ENCODE measurements around the gene ADAM33.

The ADAM33 gene

DNA sequence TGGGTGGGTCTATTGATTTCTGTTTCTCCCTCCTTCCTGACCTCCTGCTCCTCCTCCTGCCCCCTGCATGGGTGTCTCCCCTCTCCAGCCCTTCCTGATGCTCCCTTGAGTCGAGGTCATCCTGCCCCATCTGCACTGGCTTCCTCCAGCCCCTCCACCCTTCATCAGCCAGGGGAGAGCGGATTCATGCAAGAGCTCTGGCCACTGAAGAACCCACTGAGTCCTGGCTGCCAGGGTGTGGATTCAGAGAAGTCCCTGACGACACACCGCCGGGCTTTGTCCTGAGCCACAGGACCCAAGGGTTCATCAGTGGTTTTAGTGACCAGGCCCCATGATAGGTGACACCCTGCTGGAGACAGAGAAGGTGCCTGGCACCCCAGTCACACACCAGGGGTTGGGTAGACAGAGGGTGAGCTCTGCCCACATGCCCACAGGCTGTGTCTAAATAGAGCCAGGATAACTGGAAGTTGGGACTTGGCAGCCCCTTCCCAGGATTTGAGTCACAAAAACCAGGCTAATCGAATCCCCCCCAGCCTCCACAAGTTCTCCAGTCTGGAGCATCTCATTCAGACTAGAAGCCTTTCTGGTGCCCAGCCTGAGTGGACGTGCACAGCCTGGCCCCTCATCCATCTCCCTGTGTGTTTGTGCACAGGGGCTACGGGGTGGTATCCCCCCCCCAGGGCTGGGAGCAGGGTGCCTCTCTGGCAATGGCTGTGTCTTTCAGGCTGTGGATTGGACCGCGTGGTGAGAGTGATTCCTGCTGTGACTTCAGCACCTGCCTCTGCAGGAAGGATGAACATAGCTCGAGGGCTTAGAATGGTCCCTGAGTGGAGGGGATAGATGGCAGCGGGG, 19.8 kb downstream of the ADAM33 start:
- no peak for DNase-seq

DNA sequence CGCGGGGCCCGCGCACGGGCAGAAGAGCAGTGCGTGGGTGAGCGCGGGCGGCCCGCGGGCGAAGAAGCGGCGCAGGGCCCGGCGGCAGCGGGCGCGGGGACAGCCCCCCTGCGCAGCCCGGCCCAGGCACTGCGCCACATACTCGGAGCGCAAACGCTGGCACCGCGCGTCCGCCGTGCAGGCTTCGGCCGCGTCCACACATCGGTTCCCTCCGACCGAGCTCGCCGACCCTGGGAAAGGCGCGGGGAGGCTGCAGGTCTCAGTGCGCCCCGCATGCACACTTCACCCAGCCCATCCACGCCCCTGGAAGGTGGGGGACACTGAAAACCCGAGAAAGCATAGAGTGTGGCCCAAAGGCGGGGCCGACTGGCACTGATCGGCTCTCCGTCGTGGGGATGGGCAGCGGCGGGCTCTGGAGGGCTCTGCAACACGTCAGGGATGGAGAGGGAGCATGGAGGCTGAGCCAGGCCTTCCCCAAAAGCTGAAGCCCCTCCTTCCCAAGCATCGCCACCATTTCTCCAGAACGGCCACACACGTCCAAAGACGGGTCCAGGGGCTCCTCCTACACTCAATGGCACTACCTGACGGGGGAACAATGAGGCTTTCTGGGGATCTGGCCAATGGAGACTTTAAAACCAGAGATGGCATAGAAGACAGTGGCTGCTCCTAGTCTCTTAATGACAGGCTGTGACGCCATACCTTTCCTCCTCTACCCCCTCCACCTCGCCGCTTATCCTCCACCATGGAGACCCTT, 20.6 kb downstream of the ADAM33 start:
- no peak for DNase-seq

GRCh38 chr20:3660262-3661059, 21.3 kb downstream of the ADAM33 start:
- DNase-seq = no peak

DNA sequence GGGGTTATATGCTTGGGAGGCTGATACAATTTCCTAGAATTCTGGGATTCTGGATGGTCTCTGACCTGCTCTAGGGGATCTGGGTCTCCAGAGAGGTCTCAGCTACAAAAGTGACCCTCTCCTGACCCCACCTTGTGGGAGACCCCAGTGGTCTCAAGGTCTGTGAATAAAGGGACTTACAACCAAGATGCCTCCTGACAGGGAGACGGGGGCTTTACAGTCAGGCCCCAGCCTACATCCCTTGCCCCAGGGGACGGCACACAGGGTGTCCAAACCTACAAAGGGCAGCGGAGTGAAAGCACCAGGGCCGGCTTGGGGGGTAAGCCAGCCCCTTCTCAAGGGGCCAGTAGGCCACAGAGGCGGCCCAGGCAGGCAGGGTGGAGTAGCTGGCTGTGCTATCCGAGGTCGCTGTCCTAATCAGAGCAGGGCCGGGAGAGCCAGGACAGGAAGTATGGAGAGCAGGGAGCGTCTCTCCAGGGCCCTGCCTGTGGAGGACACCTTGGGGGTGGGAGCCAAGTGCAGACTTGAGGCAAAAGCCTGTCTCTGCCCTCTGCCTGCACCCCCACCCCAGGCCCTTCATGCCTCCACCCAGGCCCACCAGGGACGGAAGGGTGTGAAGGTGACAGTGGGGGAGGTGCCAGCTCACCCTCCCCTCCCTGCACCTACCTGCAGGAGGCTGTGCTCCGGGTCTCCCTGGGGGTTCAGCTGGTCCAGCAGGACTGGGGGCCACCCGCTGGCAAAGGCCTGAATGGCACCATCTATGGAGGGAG, 22.1 kb downstream of the ADAM33 start:
- DNase-seq = no peak

- DNase-seq = no peak
These were observed 22.9 kb downstream of the ADAM33 start for GRCh38 chr20:3658716-3659491.

DNA sequence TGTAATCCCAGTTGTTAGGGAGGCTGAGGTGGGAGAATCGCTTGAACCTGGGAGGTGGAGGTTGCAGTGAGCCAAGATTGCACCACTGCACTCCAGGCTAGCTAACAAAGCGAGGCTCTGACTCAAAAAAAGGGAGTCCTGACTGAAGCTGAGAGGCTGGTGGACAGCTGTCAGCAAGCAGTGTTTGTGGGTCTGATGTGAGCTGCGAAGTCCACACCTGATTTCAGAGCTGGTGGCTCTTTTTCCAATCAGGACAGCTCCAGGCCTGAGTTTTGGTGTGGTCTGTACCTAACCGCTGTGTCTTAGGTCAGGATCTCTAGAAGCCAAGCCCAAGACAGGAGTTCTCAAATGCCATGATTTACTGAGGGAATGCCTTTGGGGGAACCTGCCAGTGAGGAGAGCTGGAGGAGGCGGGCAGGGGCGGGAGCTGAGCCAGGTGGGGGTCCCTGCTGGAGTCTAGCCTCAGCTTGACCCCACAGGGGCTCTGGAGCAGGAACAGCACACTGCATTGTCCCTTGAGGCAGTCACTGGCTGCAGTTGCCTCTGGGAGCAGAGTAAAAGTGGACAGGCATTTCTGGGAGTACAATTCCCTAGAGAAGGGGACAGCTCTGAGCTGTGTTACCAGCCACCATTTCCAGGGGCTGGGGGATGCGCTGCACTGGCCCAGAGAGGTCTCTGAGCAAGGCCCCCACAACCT, 23.6 kb downstream of the ADAM33 start:
- DNase-seq = no peak

- no peak for DNase-seq
These were observed 26.7 kb downstream of the ADAM33 start for GRCh38 chr20:3655131-3655405.

DNA sequence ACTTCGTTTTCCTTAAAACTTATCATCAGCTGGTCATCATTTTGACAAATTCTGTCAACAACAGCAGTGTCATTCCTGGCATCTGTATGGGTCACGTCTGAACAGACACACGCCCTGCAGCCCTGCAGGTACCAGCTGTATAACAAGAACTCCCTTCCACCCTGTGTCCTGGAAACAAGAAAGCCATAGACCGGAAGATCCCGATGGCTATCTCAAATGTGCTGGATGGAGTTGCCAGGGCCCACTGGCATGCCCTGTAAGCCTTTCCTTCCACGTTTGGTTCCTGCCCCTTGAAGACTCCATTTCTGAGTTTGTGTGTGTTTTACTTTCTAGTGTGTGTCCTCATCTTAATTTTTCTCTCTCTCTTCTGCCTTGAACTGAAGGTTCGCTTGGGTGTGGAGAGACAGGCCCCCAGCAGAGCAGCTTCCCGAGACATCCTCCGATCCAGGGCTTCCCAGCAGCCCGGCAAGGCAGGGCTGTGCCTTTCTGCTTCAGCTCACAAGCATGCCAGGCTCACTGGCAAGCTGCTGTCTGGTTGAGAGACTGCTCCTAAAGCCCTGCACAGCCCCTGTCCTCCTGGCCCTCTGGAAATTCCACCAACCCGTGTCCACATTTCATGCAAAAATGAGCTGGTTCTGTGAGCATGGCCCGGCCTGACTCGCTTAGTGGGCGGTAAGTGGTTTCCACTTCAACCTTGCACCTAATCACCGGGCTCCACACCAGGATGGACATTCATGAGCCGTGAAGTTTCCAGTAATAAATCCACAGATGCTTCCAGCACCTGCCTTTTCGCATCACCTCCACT, 27.3 kb downstream of the ADAM33 start:
- DNase-seq = no peak

DNA sequence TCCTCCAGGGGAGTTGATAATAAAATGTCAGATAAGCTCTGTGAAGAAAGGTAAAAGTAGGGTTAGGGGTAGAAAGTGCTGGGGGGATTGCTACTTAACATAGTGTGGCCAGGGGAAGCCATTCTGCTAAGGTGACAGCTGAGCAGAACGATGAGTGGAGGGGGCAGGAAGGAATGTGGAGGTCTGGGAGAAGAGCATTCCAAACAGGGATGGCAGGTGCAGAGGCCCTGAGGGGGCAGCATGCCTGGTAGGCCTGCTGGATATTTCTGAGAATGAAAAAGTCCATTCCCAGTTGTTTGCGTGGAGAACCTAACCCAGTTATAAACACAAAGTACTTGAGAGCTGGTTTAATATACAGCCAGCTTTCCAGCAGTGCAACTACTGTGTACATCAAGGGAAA, 27.9 kb downstream of the ADAM33 start:
- DNase-seq = no peak

GRCh38 chr20:3652676-3653596, 28.9 kb downstream of the ADAM33 start:
- no peak for DNase-seq

DNA sequence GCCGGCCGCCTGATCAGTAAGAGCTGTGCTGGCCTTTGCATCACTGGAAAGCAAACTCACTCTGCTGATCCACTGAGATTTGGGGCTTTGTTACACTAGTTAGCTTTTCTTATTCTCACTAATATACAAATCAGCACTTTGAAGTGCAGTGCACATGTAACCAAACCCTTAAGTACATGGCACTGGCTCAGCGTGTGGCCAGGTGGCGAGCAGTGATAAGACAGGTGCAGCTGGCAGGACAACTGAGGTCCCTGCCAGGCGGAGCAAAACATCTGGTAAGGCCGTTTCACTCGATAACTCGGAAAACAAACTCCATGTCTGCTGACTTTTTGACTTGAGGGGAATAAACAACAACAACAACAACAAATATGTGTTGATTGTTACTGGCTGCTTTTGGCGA, 29.6 kb downstream of the ADAM33 start:
- peak; percentile 39 for DNase-seq

DNA sequence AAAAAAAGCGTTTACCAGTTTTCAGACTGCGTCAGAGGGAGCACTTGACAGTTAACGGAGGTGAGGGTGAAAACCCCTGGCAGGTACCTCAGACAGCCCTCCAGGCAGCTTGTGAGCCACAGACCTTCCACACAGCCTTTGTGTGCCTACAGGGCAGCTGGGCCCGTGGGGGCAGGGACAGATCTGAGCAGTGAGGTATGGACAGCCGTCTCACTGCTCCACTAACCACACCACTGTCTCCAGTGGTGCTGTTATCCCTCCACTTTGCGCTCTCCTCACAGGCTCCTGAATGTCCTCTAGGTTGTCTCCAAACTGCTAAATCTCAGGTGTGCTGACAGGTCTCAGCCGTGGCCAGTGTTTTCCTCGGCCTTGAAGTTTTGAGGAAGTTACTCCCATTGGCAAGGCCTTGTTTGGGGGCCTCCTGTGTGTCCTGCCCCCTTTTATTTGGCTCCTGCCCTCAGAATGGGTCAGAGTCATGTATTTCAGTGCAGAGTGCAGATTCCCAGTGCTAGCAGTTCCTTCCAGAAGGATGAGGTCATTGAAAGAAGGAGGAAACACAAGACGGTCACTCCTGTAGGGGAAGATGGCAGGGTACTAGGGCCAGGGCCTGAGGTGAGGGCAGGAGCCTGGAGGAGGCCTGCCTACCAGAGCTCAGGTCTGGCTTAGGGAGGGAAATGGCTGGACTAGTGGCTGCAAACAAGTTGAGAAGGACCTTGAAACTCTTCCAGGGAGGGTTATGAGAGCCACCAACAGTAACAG, 30.4 kb downstream of the ADAM33 start:
- no peak for DNase-seq

DNA sequence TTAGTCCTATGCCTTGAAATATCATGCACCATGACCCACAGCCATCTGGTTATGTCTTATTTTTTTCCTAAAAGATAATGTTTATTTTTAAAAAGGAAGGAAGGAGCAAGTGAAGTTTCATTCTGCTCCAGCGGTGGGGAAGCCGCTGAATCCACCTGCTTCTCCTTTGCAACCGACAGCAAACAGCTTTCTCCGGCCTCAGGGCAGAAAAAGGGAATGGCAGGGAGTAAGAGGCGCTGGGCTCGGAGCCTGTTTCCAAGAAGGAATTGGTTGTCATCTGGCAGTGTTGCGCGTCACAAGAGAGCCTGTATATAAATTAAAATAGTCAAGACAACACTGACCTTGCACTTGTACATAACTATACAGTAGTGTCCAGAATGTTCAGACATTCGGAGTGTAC, 32.9 kb downstream of the ADAM33 start:
- DNase-seq = no peak

DNA sequence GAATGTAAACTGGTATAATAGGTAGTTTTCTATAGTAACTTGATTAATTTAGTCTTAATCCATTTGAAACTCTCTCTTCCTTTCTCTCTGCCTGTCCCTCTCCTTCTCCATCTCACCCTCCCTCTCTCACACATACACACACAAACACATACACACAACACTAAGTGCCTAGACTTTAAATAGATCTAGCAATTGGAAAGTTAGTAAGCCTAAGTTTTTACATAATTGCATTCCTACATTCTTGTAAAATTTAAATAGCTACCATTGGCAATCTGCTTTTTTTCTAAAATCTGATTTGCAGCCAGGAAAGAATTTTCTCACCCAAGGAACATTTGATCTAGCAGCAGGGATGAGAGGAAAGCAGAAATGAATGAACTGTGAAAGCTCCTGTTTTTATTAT, 34.3 kb downstream of the ADAM33 start:
- DNase-seq = no peak

DNA sequence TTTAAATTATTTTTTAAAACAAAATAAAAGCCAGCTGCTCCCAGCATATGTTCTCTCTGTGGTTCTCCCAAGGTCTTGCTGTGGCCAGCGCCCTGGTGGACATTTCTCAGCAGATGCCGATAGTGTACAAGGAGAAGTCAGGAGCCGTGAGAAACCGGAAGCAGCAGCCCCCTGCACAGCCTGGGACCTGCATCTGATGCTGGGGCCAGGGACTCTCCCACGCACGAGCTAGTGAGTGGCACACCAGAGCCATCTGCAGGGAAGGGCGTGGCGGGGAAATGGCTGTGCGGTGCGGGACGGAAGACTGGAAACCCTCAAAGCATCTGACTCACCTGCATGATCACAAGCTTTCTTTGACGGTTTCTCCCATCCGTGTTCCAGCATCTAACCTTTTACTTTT, 35.2 kb downstream of the ADAM33 start:
- no peak for DNase-seq

GRCh38 chr20:3646067-3646440, 35.8 kb downstream of the ADAM33 start:
- no peak for DNase-seq

DNA sequence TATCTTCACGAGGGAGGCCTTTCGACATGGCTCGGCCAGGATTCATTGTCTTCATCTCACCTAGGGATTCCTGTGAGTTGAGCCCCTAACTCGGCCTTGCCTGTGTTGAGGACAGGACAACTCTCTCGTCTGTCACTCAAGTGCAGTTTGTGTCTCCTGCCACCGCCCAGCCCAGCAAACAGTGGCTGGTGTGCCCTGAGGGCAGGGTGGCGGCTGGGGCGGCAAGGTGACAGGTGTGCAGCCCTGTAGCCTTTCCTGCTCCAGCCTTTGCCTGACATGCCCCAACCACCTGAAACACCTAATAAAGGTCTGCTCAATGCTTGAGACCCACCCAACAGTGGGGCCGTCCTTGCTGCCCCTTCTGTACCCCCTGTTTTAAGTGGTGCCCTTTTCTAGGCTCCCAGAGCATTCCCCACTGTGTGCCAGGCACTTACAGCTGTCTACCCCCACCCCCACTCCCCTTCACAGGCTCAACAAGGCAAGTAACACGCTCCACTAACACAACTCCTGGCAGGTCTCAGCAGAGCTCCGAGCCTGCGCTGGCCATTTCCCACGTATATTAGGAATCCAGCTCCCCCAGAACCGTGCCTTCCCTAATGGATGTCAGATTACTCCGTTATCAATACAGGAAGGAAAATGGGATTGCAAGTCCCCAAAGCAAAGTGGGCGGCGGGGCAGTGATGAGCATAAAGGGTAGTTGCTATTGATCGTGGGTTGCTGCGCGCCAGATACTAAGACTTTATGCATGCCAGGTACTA, 36.3 kb downstream of the ADAM33 start:
- no peak for DNase-seq

DNA sequence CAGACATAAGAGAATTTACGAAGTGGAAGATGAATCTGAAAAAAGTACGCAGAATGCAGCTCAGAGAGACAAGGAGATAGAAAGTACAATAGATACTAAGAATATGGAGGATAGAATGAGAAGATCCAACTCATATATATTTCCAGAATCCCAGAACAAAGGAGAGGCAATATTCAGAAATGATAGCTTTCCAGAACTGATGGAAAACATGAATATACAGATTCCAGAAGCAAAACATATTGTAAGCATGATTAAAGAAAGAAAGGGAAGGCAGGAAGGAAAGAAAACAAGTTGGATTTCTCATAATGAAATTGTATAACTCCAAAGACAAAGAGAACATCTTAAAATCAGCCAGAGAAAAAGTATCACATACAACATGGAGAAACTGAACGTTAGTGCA, 41.6 kb downstream of the ADAM33 start:
- no peak for DNase-seq

All from hematopoietic multipotent progenitor cell treated with erythropoietin and hydrocortisone succinate and interleukin-3 and kit ligand, for 4 days (in vitro differentiated cells).